ENCODE measurements around the gene ARHGAP28. TPM values are rescaled to one million over a fixed set of nuclear protein-coding genes. Genes with fewer than 3 reads are reported as not detected.

The ARHGAP28 gene
- polyA plus RNA-seq, 1 donor from 2014 or later: 9.8 TPM

- Histone ChIP-seq H3K36me3 (ENCODE audit: insufficient read depth, low read length) (no peaks in the 10 kb centered on the region), H3K9ac (ENCODE audit: low read length) (no peak overlapping the region), H3K27ac (ENCODE audit: low read length) (no peak overlapping the region), H3K9me3 (ENCODE audit: low read length) (no peaks in the 10 kb centered on the region), H3K9me2 (ENCODE audit: insufficient read depth, low read length) (no peaks in the 10 kb centered on the region), H3K4me2 (ENCODE audit: low read length) (no peak overlapping the region), H2AFZ (ENCODE audit: low read depth, low read length) (no peak overlapping the region), H3F3A (ENCODE audit: insufficient read depth, low read length, poor library complexity, severe bottlenecking) (no peaks in the 10 kb centered on the region), H3K27me3 (ENCODE audit: insufficient read depth, low read depth, low read length) (no peaks in the 10 kb centered on the region), H3K79me2 (replicated peaks; ENCODE audit: insufficient read depth, low read length) (no peaks in the 10 kb centered on the region), H4K20me1 (ENCODE audit: insufficient read depth) (no peaks in the 10 kb centered on the region), H3K4me3 (ENCODE audit: low read length) (no peak overlapping the region)
- TF ChIP-seq CTCF (IDR thresholded peaks at IDR 0.05; ENCODE audit: poor library complexity, severe bottlenecking) (no peak), RAD21 (conservative IDR thresholded peaks at IDR 0.05) (no peak), SMC3 (conservative IDR thresholded peaks at IDR 0.05; ENCODE audit: poor library complexity) (no peak), MXI1 (conservative IDR thresholded peaks at IDR 0.05; ENCODE audit: poor library complexity, severe bottlenecking) (no peak)
Observed at GRCh38 chr18:6792391-6792790, 62.9 kb downstream of the ARHGAP28 start.

GRCh38 chr18:6793455-6793854 lies 63.9 kb downstream of the ARHGAP28 start:
- H3K79me2 ChIP-seq (replicated peaks; ENCODE audit: insufficient read depth, low read length): no peaks in the 10 kb centered on the region
- H3K9me3 ChIP-seq (ENCODE audit: low read length): no peaks in the 10 kb centered on the region
- no peaks in the 10 kb centered on the region for H3K27me3 ChIP-seq (ENCODE audit: insufficient read depth, low read depth, low read length)
- no peak overlapping the region for H3K9ac ChIP-seq (ENCODE audit: low read length)
- no peak overlapping the region for H3K27ac ChIP-seq (ENCODE audit: low read length)
- H2AFZ ChIP-seq (ENCODE audit: low read depth, low read length): no peak overlapping the region
- no peaks in the 10 kb centered on the region for H3K36me3 ChIP-seq (ENCODE audit: insufficient read depth, low read length)
- H3K4me2 ChIP-seq (ENCODE audit: low read length): no peak overlapping the region
- no peaks in the 10 kb centered on the region for H4K20me1 ChIP-seq (ENCODE audit: insufficient read depth)
- H3K4me3 ChIP-seq (ENCODE audit: low read length): no peak overlapping the region
- TF ChIP-seq RAD21 (conservative IDR thresholded peaks at IDR 0.05): no peak
- TF ChIP-seq TAF1 (IDR thresholded peaks at IDR 0.05; ENCODE audit: low read depth): no peak
- TF ChIP-seq CTCF (IDR thresholded peaks at IDR 0.05; ENCODE audit: poor library complexity, severe bottlenecking): no peak
- TF ChIP-seq EP300 (conservative IDR thresholded peaks at IDR 0.05; ENCODE audit: poor library complexity, severe bottlenecking): no peak
- no peak for TF ChIP-seq POLR2AphosphoS5 (IDR thresholded peaks at IDR 0.05)
- no peak for TF ChIP-seq MXI1 (conservative IDR thresholded peaks at IDR 0.05; ENCODE audit: poor library complexity, severe bottlenecking)
- TF ChIP-seq REST (IDR thresholded peaks at IDR 0.05; ENCODE audit: borderline replicate concordance): no peak
- TF ChIP-seq EZH2 (IDR thresholded peaks at IDR 0.05; ENCODE audit: borderline replicate concordance, insufficient read depth, low read length, poor library complexity, severe bottlenecking): no peak
- TF ChIP-seq SMC3 (conservative IDR thresholded peaks at IDR 0.05; ENCODE audit: poor library complexity): no peak
- no peaks in the 10 kb centered on the region for H3F3A ChIP-seq (ENCODE audit: insufficient read depth, low read length, poor library complexity, severe bottlenecking)
- H3K9me2 ChIP-seq (ENCODE audit: insufficient read depth, low read length): no peaks in the 10 kb centered on the region

Data from neural cell (in vitro differentiated cells).